Measurements from ENCODE around the gene FAM219A. TPM values are rescaled to one million over a fixed set of nuclear protein-coding genes. Genes with fewer than 3 reads are reported as not detected.

FAM219A gene
- total RNA-seq, 1 experiment from 2014 or later = 63.3 TPM

DNA sequence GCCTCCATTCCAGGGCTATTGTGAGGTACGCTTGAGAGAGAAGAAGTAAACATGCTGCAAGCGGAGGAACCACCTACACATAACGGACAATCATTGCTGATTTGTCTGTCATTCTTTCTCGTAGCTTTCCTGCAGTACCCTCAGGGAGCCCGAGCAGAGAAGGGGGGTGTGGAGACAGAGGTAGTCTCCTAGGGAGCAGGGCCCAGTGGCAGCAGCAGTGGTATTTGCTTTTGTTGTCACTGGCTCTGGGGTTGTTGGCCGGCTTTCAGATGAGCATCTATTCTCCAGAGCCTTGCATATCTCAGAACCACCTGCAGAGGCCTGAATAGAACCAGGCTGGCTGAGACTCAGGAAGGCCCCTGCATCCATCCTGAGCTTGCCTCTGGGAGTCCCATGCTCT lies 44.5 kb upstream of the FAM219A start:
- no TSS peak for BruUV-seq (replicated peaks)
- CTCF ChIA-PET = interaction anchor here (2.2 kb wide), 1 partner anchor 99 kb away, joined by 8 read pairs; no protein-coding TSS in a partner anchor
- Histone ChIP-seq H3K27ac (ENCODE audit: low read depth, low read length, poor library complexity, severe bottlenecking) (no peak overlapping the region), H3K9me3 (ENCODE audit: low read depth, low read length, poor library complexity, severe bottlenecking) (no peaks in the 10 kb centered on the region), H3K36me3 (ENCODE audit: insufficient read depth, low read length, poor library complexity, severe bottlenecking) (no peaks in the 10 kb centered on the region), H3K4me1 (ENCODE audit: insufficient read depth, low read length, poor library complexity, severe bottlenecking) (no peaks in the 10 kb centered on the region), H3K4me3 (ENCODE audit: low read depth, low read length, poor library complexity, severe bottlenecking) (no peak overlapping the region), H3K27me3 (replicated peaks; ENCODE audit: insufficient read depth, low read depth, low read length, poor library complexity) (no peaks in the 10 kb centered on the region)
- DNase-seq (ENCODE audit: low spot score) = no peak
- POLR2A ChIA-PET (ENCODE audit: low non-redundant PET) = no interaction called here
- TF ChIP-seq, protein P1, sequence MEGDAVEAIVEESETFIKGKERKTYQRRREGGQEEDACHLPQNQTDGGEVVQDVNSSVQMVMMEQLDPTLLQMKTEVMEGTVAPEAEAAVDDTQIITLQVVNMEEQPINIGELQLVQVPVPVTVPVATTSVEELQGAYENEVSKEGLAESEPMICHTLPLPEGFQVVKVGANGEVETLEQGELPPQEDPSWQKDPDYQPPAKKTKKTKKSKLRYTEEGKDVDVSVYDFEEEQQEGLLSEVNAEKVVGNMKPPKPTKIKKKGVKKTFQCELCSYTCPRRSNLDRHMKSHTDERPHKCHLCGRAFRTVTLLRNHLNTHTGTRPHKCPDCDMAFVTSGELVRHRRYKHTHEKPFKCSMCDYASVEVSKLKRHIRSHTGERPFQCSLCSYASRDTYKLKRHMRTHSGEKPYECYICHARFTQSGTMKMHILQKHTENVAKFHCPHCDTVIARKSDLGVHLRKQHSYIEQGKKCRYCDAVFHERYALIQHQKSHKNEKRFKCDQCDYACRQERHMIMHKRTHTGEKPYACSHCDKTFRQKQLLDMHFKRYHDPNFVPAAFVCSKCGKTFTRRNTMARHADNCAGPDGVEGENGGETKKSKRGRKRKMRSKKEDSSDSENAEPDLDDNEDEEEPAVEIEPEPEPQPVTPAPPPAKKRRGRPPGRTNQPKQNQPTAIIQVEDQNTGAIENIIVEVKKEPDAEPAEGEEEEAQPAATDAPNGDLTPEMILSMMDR (conservative IDR thresholded peaks at IDR 0.05; ENCODE audit: low read depth, low read length) = no peak
- TF ChIP-seq EZH2 (IDR thresholded peaks at IDR 0.05; ENCODE audit: borderline replicate concordance, low read depth, low read length, poor library complexity, severe bottlenecking) = no peak
- intact Hi-C loops (cut with micrococcal nuclease; ENCODE audit: unreplicated experiment) = loop anchor here (5.0 kb wide), 2 partner anchors 86 to 99 kb away; no protein-coding TSS in a partner anchor

DNA sequence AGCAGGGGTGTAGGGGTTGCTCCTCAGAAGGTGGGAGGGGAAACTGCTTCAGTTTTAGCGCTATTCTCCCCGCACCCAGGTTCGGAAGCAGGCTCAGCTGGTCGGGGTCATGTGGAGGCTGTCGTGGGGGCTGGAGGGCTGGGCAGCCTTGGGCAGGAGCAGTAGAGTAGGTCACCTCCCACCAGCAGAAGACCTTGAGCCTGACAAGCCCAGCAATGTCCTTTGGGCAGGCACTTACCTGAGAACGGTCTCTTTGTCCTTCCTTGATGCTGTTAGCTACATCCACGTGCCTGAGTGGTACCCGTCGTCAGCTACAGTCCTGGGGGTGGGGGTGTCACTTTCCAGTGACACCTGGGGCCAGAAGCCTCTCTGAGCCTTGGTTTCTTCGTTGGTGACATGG lies 44.1 kb upstream of the FAM219A start:
- TF ChIP-seq, protein P1 (conservative IDR thresholded peaks at IDR 0.05; ENCODE audit: low read depth, low read length) = no peak
- no peak for TF ChIP-seq EZH2 (IDR thresholded peaks at IDR 0.05; ENCODE audit: borderline replicate concordance, low read depth, low read length, poor library complexity, severe bottlenecking)
- no peak overlapping the region for H3K4me3 ChIP-seq (ENCODE audit: low read depth, low read length, poor library complexity, severe bottlenecking)
- intact Hi-C loops (cut with micrococcal nuclease; ENCODE audit: unreplicated experiment) = loop anchor here (5.0 kb wide), 2 partner anchors 85 to 100 kb away; no protein-coding TSS in a partner anchor
- BruUV-seq (replicated peaks) = no TSS peak
- H3K4me1 ChIP-seq (ENCODE audit: insufficient read depth, low read length, poor library complexity, severe bottlenecking) = no peaks in the 10 kb centered on the region
- no peaks in the 10 kb centered on the region for H3K9me3 ChIP-seq (ENCODE audit: low read depth, low read length, poor library complexity, severe bottlenecking)
- no peak for DNase-seq (ENCODE audit: low spot score)
- no peaks in the 10 kb centered on the region for H3K27me3 ChIP-seq (replicated peaks; ENCODE audit: insufficient read depth, low read depth, low read length, poor library complexity)
- ChIA-PET CTCF (interaction anchor here (0.7 to 2.2 kb wide), 2 partner anchors 64 to 99 kb away, joined by 3 to 8 read pairs; no protein-coding TSS in a partner anchor), POLR2A (ENCODE audit: low non-redundant PET) (interaction anchor here (0.5 kb wide), 1 partner anchor 98 kb away, joined by 3 read pairs; no protein-coding TSS in a partner anchor)
- no peak overlapping the region for H3K27ac ChIP-seq (ENCODE audit: low read depth, low read length, poor library complexity, severe bottlenecking)
- H3K36me3 ChIP-seq (ENCODE audit: insufficient read depth, low read length, poor library complexity, severe bottlenecking) = no peaks in the 10 kb centered on the region

DNA sequence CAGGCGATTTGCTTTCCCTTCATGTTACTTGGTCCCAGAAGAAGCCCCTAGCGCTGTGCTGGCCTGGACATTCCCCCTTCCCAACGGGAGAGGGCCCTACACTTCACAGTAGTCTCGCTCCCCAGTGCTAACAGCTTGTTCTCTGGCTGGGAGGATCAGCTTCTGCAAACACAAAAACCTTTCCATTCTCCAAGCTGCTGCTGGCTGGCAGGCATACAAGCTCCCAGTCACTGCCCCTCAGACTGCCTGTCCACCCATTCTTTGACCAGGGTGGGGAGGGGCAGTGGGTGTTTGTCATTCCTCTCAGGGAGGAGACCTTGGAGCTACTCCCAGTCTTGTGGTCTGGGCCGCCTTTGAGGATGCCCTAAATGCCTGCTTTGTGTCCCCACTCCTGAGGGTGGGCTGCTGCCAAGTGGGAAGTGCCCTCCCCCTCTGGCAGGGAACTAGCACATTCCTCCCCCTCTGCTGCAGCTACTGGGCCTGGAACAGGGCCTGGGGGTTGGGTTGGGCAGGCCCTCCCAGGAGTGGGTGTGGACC lies 43.6 kb upstream of the FAM219A start:
- H3K4me3 ChIP-seq (ENCODE audit: low read depth, low read length, poor library complexity, severe bottlenecking) = no peak overlapping the region
- POLR2A ChIA-PET (ENCODE audit: low non-redundant PET) = interaction anchor here (0.5 kb wide), 1 partner anchor 97 kb away, joined by 3 read pairs; no protein-coding TSS in a partner anchor
- no peak overlapping the region for H3K27ac ChIP-seq (ENCODE audit: low read depth, low read length, poor library complexity, severe bottlenecking)
- intact Hi-C loops (cut with micrococcal nuclease; ENCODE audit: unreplicated experiment) = loop anchor here (1.0 to 5.0 kb wide), 3 partner anchors 85 to 170 kb away; no protein-coding TSS in a partner anchor
- H3K9me3 ChIP-seq (ENCODE audit: low read depth, low read length, poor library complexity, severe bottlenecking) = no peaks in the 10 kb centered on the region
- CTCF ChIA-PET = interaction anchor here (0.7 to 2.2 kb wide), 2 partner anchors 64 to 98 kb away, joined by 3 to 9 read pairs (median 8); no protein-coding TSS in a partner anchor
- no peaks in the 10 kb centered on the region for H3K27me3 ChIP-seq (replicated peaks; ENCODE audit: insufficient read depth, low read depth, low read length, poor library complexity)
- BruUV-seq (replicated peaks) = no TSS peak
- no peaks in the 10 kb centered on the region for H3K36me3 ChIP-seq (ENCODE audit: insufficient read depth, low read length, poor library complexity, severe bottlenecking)
- peak; percentile 34 for DNase-seq (ENCODE audit: low spot score)
- TF ChIP-seq EZH2 (IDR thresholded peaks at IDR 0.05; ENCODE audit: borderline replicate concordance, low read depth, low read length, poor library complexity, severe bottlenecking) = no peak
- TF ChIP-seq, protein P1 (conservative IDR thresholded peaks at IDR 0.05; ENCODE audit: low read depth, low read length) = 0 out of 2 replicates have a peak, but pooled peaks have one; percentile 31
- H3K4me1 ChIP-seq (ENCODE audit: insufficient read depth, low read length, poor library complexity, severe bottlenecking) = no peaks in the 10 kb centered on the region
